Mesangial cell (primary cell): ENCODE results near the gene NSMCE1. TPM values are rescaled to one million over a fixed set of nuclear protein-coding genes. Genes with fewer than 3 reads are reported as not detected.

Experiments
- total RNA-seq: library from RNA; depleted of rRNA; stranded (reverse); fragments of >200 nt; gene quantifications from 2 replicates; pipeline ENCODE4 v1.2.3, GENCODE V29; 2015

NSMCE1 gene
- 52.0 and 63.6 TPM in 2 replicates for total RNA-seq

GRCh38 chr16:27268376-27269299 is at the start of gene NSMCE1:
TSS of gene NSMCE1 (minus strand) at chr16:27268772. CDS start at chr16:27257570, 11,202 bp downstream.

GRCh38 chr16:27313422-27314160 is 45.0 kb upstream of the NSMCE1 start, which contains the start of gene IL4R:
TSS of gene IL4R (plus strand) at chr16:27313974. CDS start at chr16:27340204, 26,230 bp downstream.

GRCh38 chr16:27203507-27204311 is 64.9 kb downstream of the NSMCE1 start, which contains the start of gene KDM8:
TSS of gene KDM8 (plus strand) at chr16:27203526. CDS start at chr16:27210124, 6,598 bp downstream.

Other genes starting within 250 kb of the NSMCE1 start
- gene C16orf82, start 201.8 kb downstream of the NSMCE1 start, total RNA-seq, result not detected in 2 replicates
- 3.3 and 4.8 TPM in 2 replicates for gene KDM8, start 65.2 kb downstream of the NSMCE1 start, total RNA-seq
- gene IL4R, start 45.2 kb upstream of the NSMCE1 start, total RNA-seq, result 17.6 and 25.0 TPM in 2 replicates
- 2.8 and 3.9 TPM in 2 replicates for gene IL21R, start 133.4 kb upstream of the NSMCE1 start, total RNA-seq